GM23248 (cell line): ENCODE measurements around the gene TGM2. TPM values are rescaled to one million over a fixed set of nuclear protein-coding genes. Genes with fewer than 3 reads are reported as not detected.

Experiments used
- DNase-seq: peaks from one replicate; pipeline ENCODE4 v3.0.0-alpha.2; 2015
- H2AFZ ChIP-seq: fragments of 200-600 bp; sonication (generic); 2 replicates; pipeline ENCODE4 v1.6.1; 2016; ENCODE audit warnings: antibody characterized with exemption
- H3F3A ChIP-seq: fragments of 200-600 bp; sonication (generic); 2 replicates; pipeline ENCODE4 v1.6.1; 2016; ENCODE audit warnings: mild to moderate bottlenecking, antibody characterized with exemption, mixed run types; ENCODE audit not compliant: insufficient read depth
- H3K27ac ChIP-seq: fragments of 200-600 bp; sonication (generic); 2 replicates; pipeline ENCODE4 v1.5.1; 2016; ENCODE audit warnings: mild to moderate bottlenecking
- H3K27me3 ChIP-seq: fragments of 200-600 bp; sonication (generic); replicated peaks from 2 replicates; pipeline ENCODE4 v1.6.1; 2016; ENCODE audit warnings: mild to moderate bottlenecking; ENCODE audit not compliant: insufficient read depth
- H3K36me3 ChIP-seq: fragments of 200-600 bp; sonication (generic); 2 replicates; pipeline ENCODE4 v1.6.1; 2016; ENCODE audit warnings: low read depth, mild to moderate bottlenecking
- H3K4me1 ChIP-seq: fragments of 200-600 bp; sonication (generic); 2 replicates; pipeline ENCODE4 v1.6.1; 2016; ENCODE audit warnings: mild to moderate bottlenecking; ENCODE audit not compliant: insufficient read depth
- H3K4me2 ChIP-seq: fragments of 200-600 bp; sonication (generic); one replicate; pipeline ENCODE4 v1.6.1; 2016; ENCODE audit warnings: mild to moderate bottlenecking; ENCODE audit not compliant: unreplicated experiment
- H3K4me3 ChIP-seq: fragments of 200-600 bp; sonication (generic); 2 replicates; pipeline ENCODE4 v1.5.1; 2016; ENCODE audit warnings: mild to moderate bottlenecking
- H3K79me2 ChIP-seq: fragments of 200-600 bp; sonication (generic); 2 replicates; pipeline ENCODE4 v1.6.1; 2016; ENCODE audit warnings: mild to moderate bottlenecking; ENCODE audit not compliant: insufficient read depth
- H3K9ac ChIP-seq: fragments of 200-600 bp; sonication (generic); 2 replicates; pipeline ENCODE4 v1.6.1; 2016; ENCODE audit warnings: mild to moderate bottlenecking
- H3K9me2 ChIP-seq: fragments of 200-600 bp; sonication (generic); 2 replicates; pipeline ENCODE4 v1.6.1; 2016; ENCODE audit warnings: mixed run types, mild to moderate bottlenecking, moderate library complexity; ENCODE audit not compliant: insufficient read depth
- H3K9me3 ChIP-seq: fragments of 200-600 bp; sonication (generic); one replicate; pipeline ENCODE4 v1.6.1; 2017; ENCODE audit warnings: low read depth
- H4K20me1 ChIP-seq: fragments of 200-600 bp; sonication (generic); 2 replicates; pipeline ENCODE4 v1.6.0; 2016; ENCODE audit not compliant: insufficient read depth
- EZH2 ChIP-seq: fragments of 200-600 bp; sonication (generic); IDR thresholded peaks from 2 replicates; pipeline ENCODE4 v1.6.1; 2018; ENCODE audit warnings: antibody characterized with exemption, mild to moderate bottlenecking; ENCODE audit not compliant: insufficient read depth, poor library complexity, severe bottlenecking
- EZH2phosphoT487 ChIP-seq: fragments of 200-600 bp; sonication (generic); IDR thresholded peaks from 2 replicates; pipeline ENCODE4 v1.6.1; 2018; ENCODE audit warnings: antibody characterized with exemption, moderate library complexity, mild to moderate bottlenecking, low read depth; ENCODE audit not compliant: insufficient read depth
- WGBS, 2 experiments: methylation state at CpG; one replicate each; pipeline ENCODE4 v1.1.6; 2015 to 2017; ENCODE audit warnings: low lambda C conversion rate in 2 of 2, low coverage in 1 of 2; ENCODE audit errors: missing lambda C conversion rate in 2 of 2; 5-methylcytosine and 5-hydroxymethylcytosine counted together
- in situ Hi-C: fragments of 300-500 bp; cut with MboI; formaldehyde crosslinking; loops from 2 replicates; pipeline ENCODE4 v1.15.0; 2020
- polyA plus RNA-seq: library from polyadenylated mRNA; unstranded; fragments of >200 nt; fragmentation: Nextera tagmentation; extraction: Ambion mirVana; gene quantifications from 2 replicates; pipeline ENCODE4 v1.2.1, GENCODE V29; 2016
- total RNA-seq: library from RNA; depleted of rRNA; stranded (reverse); fragments of >200 nt; shearing (Covaris generic); gene quantifications from 2 replicates; pipeline ENCODE4 v1.2.3, GENCODE V29; 2014

The TGM2 gene
- total and polyA plus RNA-seq, 2 experiments from 2014 or later = 254 to 311 TPM

GRCh38 chr20:38138086-38138778, 26.8 kb downstream of the TGM2 start:
- Histone ChIP-seq H3K9me2 (no peaks in the 10 kb centered on the region), H2AFZ (no peak overlapping the region), H3K27ac (no peak overlapping the region), H3K27me3 (no peaks in the 10 kb centered on the region), H3K4me1 (peaks cover 14% of the 10 kb centered on the region), H3K4me2 (no peak overlapping the region), H3K9me3 (no peaks in the 10 kb centered on the region), H3K4me3 (no peak overlapping the region), H3F3A (peaks cover 18% of the 10 kb centered on the region), H3K79me2 (no peaks in the 10 kb centered on the region), H3K9ac (no peak overlapping the region), H3K36me3 (peaks cover 3% of the 10 kb centered on the region; the same call in 1 of the 2 replicates), H4K20me1 (no peaks in the 10 kb centered on the region)
- TF ChIP-seq EZH2phosphoT487 = no peak
- no peak for TF ChIP-seq EZH2
- DNase-seq = no peak
- in situ Hi-C loops = no loop called here
- whole genome bisulfite sequencing, 2 experiments = 93 to 95% methylated on average over 15 of the region's 15 CpGs

DNA sequence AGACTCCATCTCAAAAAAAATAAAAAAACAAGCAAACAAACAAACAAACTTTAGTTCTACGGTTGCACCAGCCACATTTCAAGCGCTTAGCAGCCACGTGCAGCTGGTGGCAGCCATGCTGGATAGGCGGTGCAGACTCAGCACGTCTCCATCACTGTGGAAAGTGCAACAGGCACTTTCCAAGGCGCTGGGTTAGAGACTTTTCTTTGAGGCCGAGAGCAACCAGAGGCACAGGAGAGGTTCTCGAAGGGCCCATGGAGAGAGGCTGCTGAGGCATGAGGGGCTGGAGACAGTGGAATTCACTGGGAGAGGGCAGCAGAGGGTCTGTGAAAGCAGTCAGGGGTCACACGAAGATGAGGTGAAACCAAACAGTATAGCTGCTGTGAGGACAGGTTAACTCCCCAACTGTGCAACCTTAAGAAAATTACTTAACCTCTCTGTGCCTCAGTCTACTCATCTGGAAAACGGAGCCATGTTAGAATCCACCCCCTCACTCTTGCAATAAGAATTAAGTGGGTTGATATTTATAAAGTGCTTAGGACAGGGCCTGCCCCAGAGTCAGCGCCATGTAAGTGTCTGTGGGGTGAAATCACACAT, 27.5 kb downstream of the TGM2 start:
- Histone ChIP-seq H3K4me3 (no peak overlapping the region), H3K27ac (no peak overlapping the region), H2AFZ (no peak overlapping the region), H3K9me2 (no peaks in the 10 kb centered on the region), H3K36me3 (peaks cover 3% of the 10 kb centered on the region; the same call in 1 of the 2 replicates), H4K20me1 (no peaks in the 10 kb centered on the region), H3K79me2 (no peaks in the 10 kb centered on the region), H3K9me3 (no peaks in the 10 kb centered on the region), H3K4me1 (peaks cover 13% of the 10 kb centered on the region), H3F3A (peaks cover 18% of the 10 kb centered on the region), H3K27me3 (no peaks in the 10 kb centered on the region), H3K4me2 (no peak overlapping the region), H3K9ac (no peak overlapping the region)
- DNase-seq = no peak
- in situ Hi-C loops = no loop called here
- 93 to 96% methylated on average over 11 of the region's 11 CpGs for WGBS, 2 experiments
- no peak for TF ChIP-seq EZH2
- TF ChIP-seq EZH2phosphoT487 = no peak

GRCh38 chr20:38136421-38137245, 28.4 kb downstream of the TGM2 start:
- Histone ChIP-seq H3K79me2 (no peaks in the 10 kb centered on the region), H3K9me2 (no peaks in the 10 kb centered on the region), H3K9me3 (no peaks in the 10 kb centered on the region), H2AFZ (no peak overlapping the region), H3K27ac (no peak overlapping the region), H3K36me3 (peaks cover 3% of the 10 kb centered on the region; the same call in 1 of the 2 replicates), H4K20me1 (no peaks in the 10 kb centered on the region), H3K9ac (no peak overlapping the region), H3K27me3 (no peaks in the 10 kb centered on the region), H3F3A (peaks cover 18% of the 10 kb centered on the region), H3K4me2 (no peak overlapping the region), H3K4me1 (peaks cover 13% of the 10 kb centered on the region), H3K4me3 (no peak overlapping the region)
- no peak for DNase-seq
- in situ Hi-C loops = no loop called here
- WGBS, 2 experiments = 85 to 86% methylated on average over 13 to 14 of the region's 14 CpGs
- TF ChIP-seq EZH2 (no peak), EZH2phosphoT487 (no peak)

GRCh38 chr20:38135651-38136420, 29.2 kb downstream of the TGM2 start:
- WGBS, 2 experiments = 86 to 90% methylated on average over 28 of the region's 28 CpGs
- in situ Hi-C loops = no loop called here
- no peak overlapping the region for H3K27ac ChIP-seq

More at GRCh38 chr20:38135651-38136420, 29.2 kb downstream of the TGM2 start:
- no peak overlapping the region for H3K9ac ChIP-seq
- no peaks in the 10 kb centered on the region for H3K27me3 ChIP-seq
- H3K36me3 ChIP-seq = peaks cover 3% of the 10 kb centered on the region; the same call in 1 of the 2 replicates
- no peaks in the 10 kb centered on the region for H3K79me2 ChIP-seq
- H3F3A ChIP-seq = peaks cover 15% of the 10 kb centered on the region
- peaks cover 13% of the 10 kb centered on the region for H3K4me1 ChIP-seq
- no peak overlapping the region for H3K4me3 ChIP-seq
- no peak for DNase-seq
- H2AFZ ChIP-seq = no peak overlapping the region
- H3K9me2 ChIP-seq = no peaks in the 10 kb centered on the region
- no peak overlapping the region for H3K4me2 ChIP-seq
- no peaks in the 10 kb centered on the region for H3K9me3 ChIP-seq
- TF ChIP-seq EZH2 = no peak
- no peak for TF ChIP-seq EZH2phosphoT487
- no peaks in the 10 kb centered on the region for H4K20me1 ChIP-seq
